ENCODE data around the gene FXN. TPM values are rescaled to one million over a fixed set of nuclear protein-coding genes. Genes with fewer than 3 reads are reported as not detected.
A peak's percentile ranks its signal among the peaks of the same experiment; 100 is the strongest.

The FXN gene
- total RNA-seq, 1 donor from 2014 or later: 43.4 TPM

- Histone ChIP-seq H3K9me3 (replicated peaks) (no peaks in the 10 kb centered on the region), H3K4me1 (peaks cover 58% of the 10 kb centered on the region), H3K4me3 (no peak overlapping the region), H3K27ac (replicated peaks) (peak overlapping the region; percentile 92), H3K27me3 (ENCODE audit: low read depth) (no peaks in the 10 kb centered on the region), H3K36me3 (no peaks in the 10 kb centered on the region)
- intact Hi-C loops (cut with micrococcal nuclease): no loop called here
- DNase-seq: no peak
- no peak for TF ChIP-seq CTCF (IDR thresholded peaks at IDR 0.05; ENCODE audit: borderline replicate concordance)
Observed at GRCh38 chr9:69078069-69078468, 42.5 kb downstream of the FXN start.

- H3K27me3 ChIP-seq (ENCODE audit: low read depth): no peaks in the 10 kb centered on the region
- H3K4me1 ChIP-seq: peaks cover 63% of the 10 kb centered on the region
- TF ChIP-seq CTCF (IDR thresholded peaks at IDR 0.05; ENCODE audit: borderline replicate concordance): no peak
- H3K9me3 ChIP-seq (replicated peaks): no peaks in the 10 kb centered on the region
- no peak overlapping the region for H3K4me3 ChIP-seq
- intact Hi-C loops (cut with micrococcal nuclease): no loop called here
- no peaks in the 10 kb centered on the region for H3K36me3 ChIP-seq
- peak overlapping the region; percentile 92 for H3K27ac ChIP-seq (replicated peaks)
- DNase-seq: peak; percentile 46
Observed at GRCh38 chr9:69078581-69078980, 43.0 kb downstream of the FXN start.

- H3K9me3 ChIP-seq (replicated peaks): no peaks in the 10 kb centered on the region
- DNase-seq: no peak
- peaks cover 64% of the 10 kb centered on the region for H3K4me1 ChIP-seq
- peak overlapping the region; percentile 92 for H3K27ac ChIP-seq (replicated peaks)
- intact Hi-C loops (cut with micrococcal nuclease): no loop called here
- no peaks in the 10 kb centered on the region for H3K27me3 ChIP-seq (ENCODE audit: low read depth)
- H3K36me3 ChIP-seq: no peaks in the 10 kb centered on the region
- no peak for TF ChIP-seq CTCF (IDR thresholded peaks at IDR 0.05; ENCODE audit: borderline replicate concordance)
- no peak overlapping the region for H3K4me3 ChIP-seq
Observed at GRCh38 chr9:69079186-69079585, 43.6 kb downstream of the FXN start.

- Histone ChIP-seq H3K4me1 (peaks cover 55% of the 10 kb centered on the region), H3K27ac (replicated peaks) (no peak overlapping the region), H3K27me3 (ENCODE audit: low read depth) (no peaks in the 10 kb centered on the region), H3K4me3 (no peak overlapping the region), H3K9me3 (replicated peaks) (no peaks in the 10 kb centered on the region), H3K36me3 (no peaks in the 10 kb centered on the region)
- DNase-seq: no peak
- intact Hi-C loops (cut with micrococcal nuclease): no loop called here
- no peak for TF ChIP-seq CTCF (IDR thresholded peaks at IDR 0.05; ENCODE audit: borderline replicate concordance)
Observed at GRCh38 chr9:69081261-69081660, 45.7 kb downstream of the FXN start.

- no peaks in the 10 kb centered on the region for H3K9me3 ChIP-seq (replicated peaks)
- no peak for DNase-seq
- no peak for TF ChIP-seq CTCF (IDR thresholded peaks at IDR 0.05; ENCODE audit: borderline replicate concordance)
- peak overlapping the region; percentile 44 for H3K27ac ChIP-seq (replicated peaks)
- H3K36me3 ChIP-seq: no peaks in the 10 kb centered on the region
- intact Hi-C loops (cut with micrococcal nuclease): no loop called here
- no peaks in the 10 kb centered on the region for H3K27me3 ChIP-seq (ENCODE audit: low read depth)
- no peak overlapping the region for H3K4me3 ChIP-seq
- peaks cover 42% of the 10 kb centered on the region for H3K4me1 ChIP-seq
Observed at GRCh38 chr9:69083321-69083720, 47.8 kb downstream of the FXN start.
